HepG2 (cell line): ENCODE data around the gene SIN3A.

Source experiments
- ASH2L ChIP-seq: fragments of 300-600, 200-600 bp; sonication (generic); IDR thresholded peaks from 2 replicates; pipeline ENCODE4 v1.7.0; 2017; ENCODE audit warnings: low read depth, mild to moderate bottlenecking, moderate library complexity, mixed read lengths, low read length; ENCODE audit not compliant: insufficient read length
- ETV6 ChIP-seq: sonication (generic); formaldehyde crosslinking; conservative IDR thresholded peaks from 2 replicates; pipeline ENCODE4 v1.4.0; 2020; ENCODE audit warnings: missing genetic modification reagents
- EZH2 ChIP-seq: conservative IDR thresholded peaks from 2 replicates; pipeline ENCODE4 v1.6.1; 2012; ENCODE audit warnings: mild to moderate bottlenecking, low read depth, low read length, moderate library complexity
- MAF1 ChIP-seq: sonication (generic); formaldehyde crosslinking; IDR thresholded peaks from 2 replicates; pipeline ENCODE4 v1.5.0; 2020; ENCODE audit warnings: missing genetic modification reagents, borderline replicate concordance
- MLLT10 ChIP-seq: sonication (generic); formaldehyde crosslinking; IDR thresholded peaks from 2 replicates; pipeline ENCODE4 v1.4.0; 2020; ENCODE audit warnings: missing genetic modification reagents
- RAD51 ChIP-seq: fragments of 450-650 bp; IDR thresholded peaks from 2 replicates; pipeline ENCODE4 v1.6.1; 2016; ENCODE audit warnings: borderline replicate concordance
- ZBTB33 ChIP-seq: sonication (generic); formaldehyde crosslinking; IDR thresholded peaks from 2 replicates; pipeline ENCODE4 v1.4.0; 2020; ENCODE audit warnings: missing genetic modification reagents
- ZFAT ChIP-seq: sonication (generic); formaldehyde crosslinking; conservative IDR thresholded peaks from 2 replicates; pipeline ENCODE4 v1.8.1; 2023; ENCODE audit warnings: missing genetic modification reagents, inconsistent platforms
- ZNF580 ChIP-seq: IDR thresholded peaks from 2 replicates; pipeline ENCODE4 v1.6.1; 2016; ENCODE audit warnings: low read depth, borderline replicate concordance
- ZNF772 ChIP-seq: sonication (generic); formaldehyde crosslinking; IDR thresholded peaks from 2 replicates; pipeline ENCODE4 v1.5.0; 2020; ENCODE audit warnings: mild to moderate bottlenecking, missing genetic modification reagents
- ZSCAN25 ChIP-seq: sonication (generic); formaldehyde crosslinking; IDR thresholded peaks from 2 replicates; pipeline ENCODE4 v1.8.0; 2022; ENCODE audit warnings: mild to moderate bottlenecking, missing genetic modification reagents

- TF ChIP-seq ZNF772 (CRISPR knock-in tag) (no peak), EZH2 (no peak), MLLT10 (CRISPR knock-in tag) (no peak), MAF1 (CRISPR knock-in tag) (no peak), ASH2L (no peak), ZBTB33 (CRISPR knock-in tag) (no peak), ZNF580 (CRISPR knock-in tag) (no peak), ZFAT (CRISPR knock-in tag) (no peak), ZSCAN25 (CRISPR knock-in tag) (no peak), RAD51 (no peak), ETV6 (no peak)
Measured at GRCh38 chr15:75371901-75372688, 79.4 kb downstream of the SIN3A start.
